MCF 10A (cell line): ENCODE data around the gene RPS14. TPM values are rescaled to one million over a fixed set of nuclear protein-coding genes. Genes with fewer than 3 reads are reported as not detected.
"Not testable (repeated sequence)": the region's sequence is repeated elsewhere in the genome, so short reads cannot be mapped to it uniquely, and the experiment has no call there.

Source experiments
- BruUV-seq: library from RNA; stranded (reverse); fragments of 400-500 nt; replicated peaks from 2 replicates; lab custom pipeline; 2021; lab: Mats Ljungman, UMichigan
- CTCF ChIA-PET: fragments of 300-600 bp; sonication (Branson Sonifier 250); formaldehyde crosslinking; extraction: SDS; loops from one replicate; lab custom pipeline; 2021; ENCODE audit warnings: antibody characterized with exemption, inconsistent platforms; lab: Yijun Ruan, JAX
- POLR2A ChIA-PET: fragments of 300-600, 350-650 bp; sonication (Branson Sonifier 250); formaldehyde crosslinking; extraction: SDS; loops from one replicate; lab custom pipeline; 2020; ENCODE audit warnings: antibody characterized with exemption, inconsistent platforms; lab: Yijun Ruan, JAX
- DNase-seq: peaks from one replicate; pipeline ENCODE4 v3.0.0-alpha.2; 2018; ENCODE audit not compliant: unreplicated experiment
- H3K27ac Mint-ChIP-seq: one replicate; pipeline ENCODE4 v1.8.0; 2022; ENCODE audit warnings: mild to moderate bottlenecking, low read depth, mixed read lengths; ENCODE audit not compliant: unreplicated experiment
- H3K27me3 Mint-ChIP-seq: one replicate; pipeline ENCODE4 v1.8.0; 2022; ENCODE audit warnings: mixed read lengths; ENCODE audit not compliant: insufficient read depth, unreplicated experiment
- H3K36me3 Mint-ChIP-seq: one replicate; pipeline ENCODE4 v1.8.0; 2022; ENCODE audit warnings: mild to moderate bottlenecking, moderate library complexity, mixed read lengths; ENCODE audit not compliant: insufficient read depth, unreplicated experiment
- H3K4me1 Mint-ChIP-seq: one replicate; pipeline ENCODE4 v1.8.0; 2022; ENCODE audit warnings: mixed read lengths; ENCODE audit not compliant: insufficient read depth, unreplicated experiment
- H3K4me3 Mint-ChIP-seq: one replicate; pipeline ENCODE4 v1.8.0; 2022; ENCODE audit warnings: mild to moderate bottlenecking, moderate library complexity, mixed read lengths; ENCODE audit not compliant: unreplicated experiment
- H3K9me3 Mint-ChIP-seq: one replicate; pipeline ENCODE4 v1.8.0; 2022; ENCODE audit warnings: mixed read lengths; ENCODE audit not compliant: unreplicated experiment
- intact Hi-C: fragments of 100-400 bp; cut with micrococcal nuclease; formaldehyde crosslinking; loops from 2 replicates; pipeline ENCODE4 v1.14.1; 2022
- total RNA-seq: library from RNA; stranded (reverse); gene quantifications from 2 replicates; pipeline ENCODE4 v1.2.3, GENCODE V29; 2022
- TF ChIP-seq, protein P1 (sequence below): fragments of 200-600 bp; IDR thresholded peaks from one replicate; pipeline ENCODE4 v1.8.0; 2022; ENCODE audit warnings: antibody characterized with exemption, mild to moderate bottlenecking; ENCODE audit not compliant: unreplicated experiment

The RPS14 gene
- total RNA-seq, 1 experiment from 2014 or later = 5,481 TPM

DNA sequence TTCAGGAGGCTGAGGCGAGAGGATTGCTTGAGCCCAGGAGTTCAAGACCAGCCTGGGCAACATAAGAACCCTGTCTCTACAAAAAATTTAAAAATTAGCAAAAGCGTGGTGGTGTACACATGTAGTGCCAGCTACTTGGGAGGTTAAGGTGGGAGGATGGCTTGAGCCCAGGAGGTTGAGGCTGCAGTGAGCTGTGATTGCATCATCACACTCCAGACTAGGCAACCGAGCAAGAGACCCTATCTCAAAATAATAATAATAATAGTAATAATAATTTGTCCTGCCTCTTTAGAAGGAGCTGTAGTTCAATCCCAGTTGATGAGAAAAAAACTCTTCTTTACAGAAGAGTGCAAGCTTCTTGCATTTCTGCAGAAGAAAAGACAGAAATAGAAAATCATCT is 26.8 kb downstream of the RPS14 start:
- DNase-seq = no peak
- no peak overlapping the region for H3K4me3 Mint-ChIP-seq
- CTCF ChIA-PET = interaction anchor here (1.1 to 1.6 kb wide), 3 partner anchors 10 to 13 kb away, joined by 3 to 4 read pairs (median 4); no protein-coding TSS in a partner anchor
- H3K4me1 Mint-ChIP-seq = no peaks in the 10 kb centered on the region
- intact Hi-C loops = no loop called here
- TF ChIP-seq, protein P1, sequence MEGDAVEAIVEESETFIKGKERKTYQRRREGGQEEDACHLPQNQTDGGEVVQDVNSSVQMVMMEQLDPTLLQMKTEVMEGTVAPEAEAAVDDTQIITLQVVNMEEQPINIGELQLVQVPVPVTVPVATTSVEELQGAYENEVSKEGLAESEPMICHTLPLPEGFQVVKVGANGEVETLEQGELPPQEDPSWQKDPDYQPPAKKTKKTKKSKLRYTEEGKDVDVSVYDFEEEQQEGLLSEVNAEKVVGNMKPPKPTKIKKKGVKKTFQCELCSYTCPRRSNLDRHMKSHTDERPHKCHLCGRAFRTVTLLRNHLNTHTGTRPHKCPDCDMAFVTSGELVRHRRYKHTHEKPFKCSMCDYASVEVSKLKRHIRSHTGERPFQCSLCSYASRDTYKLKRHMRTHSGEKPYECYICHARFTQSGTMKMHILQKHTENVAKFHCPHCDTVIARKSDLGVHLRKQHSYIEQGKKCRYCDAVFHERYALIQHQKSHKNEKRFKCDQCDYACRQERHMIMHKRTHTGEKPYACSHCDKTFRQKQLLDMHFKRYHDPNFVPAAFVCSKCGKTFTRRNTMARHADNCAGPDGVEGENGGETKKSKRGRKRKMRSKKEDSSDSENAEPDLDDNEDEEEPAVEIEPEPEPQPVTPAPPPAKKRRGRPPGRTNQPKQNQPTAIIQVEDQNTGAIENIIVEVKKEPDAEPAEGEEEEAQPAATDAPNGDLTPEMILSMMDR = no peak
- POLR2A ChIA-PET = interaction anchor here (1.3 to 1.5 kb wide), 2 partner anchors 12 to 26 kb away, joined by 3 to 5 read pairs; no protein-coding TSS in a partner anchor
- no TSS peak for BruUV-seq
- no peaks in the 10 kb centered on the region for H3K36me3 Mint-ChIP-seq
- no peaks in the 10 kb centered on the region for H3K27me3 Mint-ChIP-seq
- H3K9me3 Mint-ChIP-seq = no peaks in the 10 kb centered on the region
- H3K27ac Mint-ChIP-seq = no peak overlapping the region

DNA sequence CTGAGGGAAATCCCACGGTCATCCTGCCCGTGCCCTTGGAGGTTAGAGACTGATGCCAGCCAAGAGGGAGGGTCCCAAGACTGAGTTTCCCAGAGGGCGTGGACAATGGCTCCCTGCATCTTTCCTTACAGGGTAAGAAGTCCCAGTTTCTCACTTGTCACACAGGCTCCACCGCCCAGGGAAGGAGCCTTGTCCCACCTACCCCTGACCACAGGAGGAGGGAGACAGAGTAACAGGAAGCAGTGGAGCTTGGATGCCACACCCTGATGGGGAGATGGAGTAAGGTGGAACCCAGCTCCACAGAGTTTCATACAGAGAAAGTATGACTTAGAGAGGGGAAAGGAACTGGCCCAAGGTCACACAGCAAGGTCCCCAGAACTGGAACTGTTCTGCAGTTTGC is 27.5 kb downstream of the RPS14 start:
- no peaks in the 10 kb centered on the region for H3K27me3 Mint-ChIP-seq
- no peaks in the 10 kb centered on the region for H3K9me3 Mint-ChIP-seq
- DNase-seq = no peak
- no peaks in the 10 kb centered on the region for H3K36me3 Mint-ChIP-seq
- H3K27ac Mint-ChIP-seq = no peak overlapping the region
- H3K4me1 Mint-ChIP-seq = no peaks in the 10 kb centered on the region
- CTCF ChIA-PET = interaction anchor here (0.6 to 1.6 kb wide), 4 partner anchors 9 to 51 kb away, joined by 3 to 4 read pairs (median 3); partner anchors contain the start of gene CD74
- TF ChIP-seq, protein P1 = no peak
- POLR2A ChIA-PET = interaction anchor here (1.1 to 1.5 kb wide), 3 partner anchors 9 to 27 kb away, joined by 3 to 5 read pairs (median 3); no protein-coding TSS in a partner anchor
- intact Hi-C loops = no loop called here
- no peak overlapping the region for H3K4me3 Mint-ChIP-seq
- no TSS peak for BruUV-seq

DNA sequence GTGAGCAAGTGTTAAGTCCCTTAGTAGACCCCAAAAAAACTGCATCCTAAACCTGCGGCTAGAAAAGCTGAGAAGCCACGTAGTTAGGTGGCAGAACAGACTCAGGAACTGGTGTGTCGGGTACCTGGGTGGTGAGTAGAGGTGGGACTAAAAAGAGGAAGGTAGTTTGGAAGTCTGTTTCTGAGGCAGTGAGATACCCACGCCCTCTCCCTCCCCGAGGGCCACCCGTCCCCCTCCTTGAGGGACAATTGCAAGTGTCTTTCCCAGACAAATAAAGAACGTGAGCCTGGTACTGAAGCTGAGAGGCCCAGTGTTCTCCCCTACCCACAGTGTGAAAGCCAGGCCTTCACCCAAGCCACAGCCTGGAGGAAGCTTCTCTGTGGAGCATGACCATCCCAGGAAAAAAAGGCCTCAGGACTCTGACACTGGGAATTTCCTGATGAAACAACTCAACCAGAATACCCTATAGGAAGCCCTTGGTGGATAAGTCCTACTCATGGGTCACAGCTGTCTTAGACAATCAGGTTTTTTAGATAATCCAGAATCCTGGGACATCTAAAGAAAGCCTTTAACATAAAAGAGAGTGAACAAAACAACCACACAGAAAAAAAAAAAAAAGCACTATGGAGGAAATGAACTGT is 29.8 kb downstream of the RPS14 start:
- POLR2A ChIA-PET = interaction anchor here (0.6 kb wide), 1 partner anchor 1375 kb away, joined by 3 read pairs; no protein-coding TSS in a partner anchor
- TF ChIP-seq, protein P1 = no peak
- Mint-ChIP-seq H3K4me1 (no peaks in the 10 kb centered on the region), H3K9me3 (no peaks in the 10 kb centered on the region), H3K4me3 (no peak overlapping the region), H3K27me3 (no peaks in the 10 kb centered on the region), H3K27ac (no peak overlapping the region), H3K36me3 (no peaks in the 10 kb centered on the region)
- DNase-seq = no peak
- CTCF ChIA-PET = no interaction called here
- intact Hi-C loops = no loop called here
- no TSS peak for BruUV-seq

DNA sequence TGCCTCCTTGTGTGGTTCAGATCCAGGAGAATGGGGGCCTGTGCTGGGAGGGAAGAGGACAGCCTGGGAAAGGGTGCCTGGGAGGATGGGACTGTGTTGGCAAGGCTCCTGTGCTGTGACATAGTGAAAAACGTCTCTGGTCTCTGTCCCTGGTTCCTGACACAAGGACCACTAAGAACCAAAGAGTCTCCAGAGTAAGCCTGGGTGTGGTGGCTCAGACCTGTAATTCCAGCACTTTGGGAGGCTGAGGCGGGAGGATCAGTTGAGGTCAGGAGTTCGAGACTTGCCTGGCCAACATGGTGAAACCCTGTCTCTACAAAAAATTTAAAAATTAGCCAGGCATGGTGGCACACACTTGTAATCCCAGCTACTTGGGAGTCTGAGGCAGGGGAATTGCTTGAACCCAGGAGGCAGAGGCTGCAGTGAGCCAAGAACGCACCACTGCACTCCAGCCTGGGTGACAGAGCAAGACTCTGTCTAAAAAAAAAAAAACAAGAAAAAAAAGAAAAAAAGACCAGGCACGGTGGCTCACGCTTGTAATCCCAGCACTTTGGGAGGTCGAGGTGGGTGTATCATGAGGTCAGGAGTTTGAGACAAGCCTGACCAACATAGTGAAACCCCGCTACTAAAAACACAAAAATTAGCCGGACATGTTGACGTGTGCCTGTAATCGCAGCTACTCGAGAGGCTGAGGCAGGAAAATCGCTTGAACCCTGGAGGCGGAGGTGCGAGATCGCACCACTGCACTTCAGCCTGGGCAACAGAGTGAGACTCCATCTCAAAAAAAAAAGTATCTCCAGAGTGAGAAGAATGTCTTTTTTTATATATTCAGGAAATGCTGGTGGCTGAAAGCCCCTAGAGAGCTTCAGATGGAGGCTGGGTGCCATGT is 35.4 kb downstream of the RPS14 start:
- H3K4me1 Mint-ChIP-seq, H3K9me3 Mint-ChIP-seq, intact Hi-C loops, DNase-seq, H3K27ac Mint-ChIP-seq, H3K36me3 Mint-ChIP-seq, H3K4me3 Mint-ChIP-seq, H3K27me3 Mint-ChIP-seq, BruUV-seq: not testable (repeated sequence)
- ChIA-PET POLR2A (interaction anchor here (0.6 to 0.8 kb wide), 2 partner anchors 7 to 56 kb away, joined by 3 read pairs; partner anchors contain the start of gene TCOF1), CTCF (interaction anchor here (0.6 to 2.3 kb wide), 7 partner anchors 15 to 278 kb away, joined by 3 to 6 read pairs (median 3); no protein-coding TSS in a partner anchor)
